Activated CD4-positive, alpha-beta T cell treated with anti-CD3 and anti-CD28 coated beads, Interleukin-2, amount 50 U/mL, for 16 hours (primary cell): ENCODE results near the gene C13orf46.
"Not testable (repeated sequence)": the region's sequence is repeated elsewhere in the genome, so short reads cannot be mapped to it uniquely, and the experiment has no call there.

Experiments used
- DNase-seq: peaks from one replicate; pipeline ENCODE4 v3.0.0-alpha.2; 2020

Gene C13orf46

DNA sequence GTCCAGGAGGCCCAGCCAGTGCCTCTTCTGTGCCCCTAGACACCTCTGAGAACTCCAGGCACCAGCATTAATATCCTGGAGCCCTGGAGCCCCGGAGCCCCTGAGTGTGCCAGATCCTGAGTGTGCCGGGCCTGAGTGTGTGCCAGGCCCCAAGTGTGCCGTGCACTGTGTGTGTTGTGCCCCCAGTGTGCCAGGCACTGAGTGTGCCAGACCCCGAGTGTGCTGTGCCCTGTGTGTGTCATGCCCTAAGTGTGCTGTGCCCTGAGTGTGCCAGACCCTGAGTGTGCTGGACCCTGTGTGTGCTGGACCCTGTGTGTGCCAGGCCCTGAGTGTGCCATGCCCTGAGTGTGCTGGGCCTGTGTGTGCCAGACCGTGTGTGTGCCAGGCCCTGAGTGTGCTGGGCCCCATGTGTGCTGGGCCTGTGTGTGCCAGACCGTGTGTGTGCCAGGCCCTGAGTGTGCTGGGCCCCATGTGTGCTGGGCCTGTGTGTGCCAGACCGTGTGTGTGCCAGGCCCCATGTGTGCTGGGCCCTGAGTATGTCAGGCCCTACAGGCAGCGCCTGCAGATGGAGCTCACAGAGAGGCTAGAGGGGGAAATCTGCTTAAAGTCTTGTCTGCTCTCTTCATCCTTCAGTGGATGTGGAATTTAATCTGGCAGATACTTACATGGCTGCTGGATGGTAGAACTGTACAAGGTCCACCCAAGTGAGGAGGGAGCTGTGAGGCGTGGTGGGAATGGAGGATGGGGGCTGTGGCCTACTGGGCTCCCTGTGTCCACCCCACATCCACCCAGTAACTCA is 53.9 kb downstream of the C13orf46 start:
- DNase-seq: no peak

DNA sequence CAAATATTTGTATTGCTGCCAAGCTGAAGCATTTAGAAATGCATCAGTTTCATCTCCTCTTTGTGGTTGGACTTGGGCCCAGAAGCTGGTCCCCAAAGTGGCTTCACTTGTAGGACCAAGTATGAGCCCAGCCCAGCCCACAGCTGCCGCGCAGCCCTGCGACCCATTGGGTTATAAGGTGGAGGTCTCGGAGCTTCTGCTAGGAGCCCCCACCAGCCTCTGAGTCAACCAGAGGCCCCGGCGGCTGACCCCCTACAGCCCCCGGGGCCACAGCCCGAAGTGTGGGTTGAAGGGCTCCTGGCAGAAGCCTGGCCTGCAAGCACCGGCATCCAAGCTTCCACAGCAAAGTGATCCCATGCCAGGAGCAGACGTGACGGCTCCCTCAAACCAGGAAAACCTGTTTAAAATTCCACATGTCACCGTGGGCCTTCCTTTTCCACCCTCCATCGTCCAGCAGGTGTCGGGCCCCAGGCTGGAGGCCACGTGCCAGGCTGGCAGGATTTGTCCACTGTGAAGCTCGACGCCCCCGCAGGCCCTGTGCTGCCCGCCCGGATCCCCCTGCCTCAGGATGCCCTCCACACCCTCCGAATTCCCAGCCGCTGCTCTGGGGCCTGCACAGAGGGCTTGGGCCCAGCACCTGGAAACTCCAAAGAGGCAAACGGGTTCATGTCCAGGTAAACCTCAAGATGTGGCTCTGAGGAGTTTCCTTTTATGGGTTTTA is 54.7 kb downstream of the C13orf46 start:
- DNase-seq: no peak

DNA sequence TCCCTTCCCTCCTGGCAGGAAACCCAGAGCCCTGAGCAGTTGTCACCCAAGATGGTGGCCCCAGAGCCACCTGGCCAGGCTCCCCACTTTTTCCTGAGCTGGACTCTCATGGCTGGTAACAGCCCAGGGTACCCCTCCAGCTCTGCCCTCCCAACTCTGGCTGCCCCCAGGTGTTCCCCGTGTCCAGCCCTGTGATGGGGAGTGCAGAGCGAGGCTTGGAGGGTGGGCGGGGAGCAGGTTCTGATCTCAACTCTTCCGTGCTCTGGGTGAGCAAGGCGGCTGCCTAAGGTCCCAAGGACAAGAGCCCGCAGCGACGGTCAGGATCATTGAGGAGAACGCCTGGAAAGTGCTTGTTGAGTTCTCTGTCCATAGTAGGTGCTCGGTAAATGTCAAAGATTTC is 55.3 kb downstream of the C13orf46 start:
- no peak for DNase-seq

DNA sequence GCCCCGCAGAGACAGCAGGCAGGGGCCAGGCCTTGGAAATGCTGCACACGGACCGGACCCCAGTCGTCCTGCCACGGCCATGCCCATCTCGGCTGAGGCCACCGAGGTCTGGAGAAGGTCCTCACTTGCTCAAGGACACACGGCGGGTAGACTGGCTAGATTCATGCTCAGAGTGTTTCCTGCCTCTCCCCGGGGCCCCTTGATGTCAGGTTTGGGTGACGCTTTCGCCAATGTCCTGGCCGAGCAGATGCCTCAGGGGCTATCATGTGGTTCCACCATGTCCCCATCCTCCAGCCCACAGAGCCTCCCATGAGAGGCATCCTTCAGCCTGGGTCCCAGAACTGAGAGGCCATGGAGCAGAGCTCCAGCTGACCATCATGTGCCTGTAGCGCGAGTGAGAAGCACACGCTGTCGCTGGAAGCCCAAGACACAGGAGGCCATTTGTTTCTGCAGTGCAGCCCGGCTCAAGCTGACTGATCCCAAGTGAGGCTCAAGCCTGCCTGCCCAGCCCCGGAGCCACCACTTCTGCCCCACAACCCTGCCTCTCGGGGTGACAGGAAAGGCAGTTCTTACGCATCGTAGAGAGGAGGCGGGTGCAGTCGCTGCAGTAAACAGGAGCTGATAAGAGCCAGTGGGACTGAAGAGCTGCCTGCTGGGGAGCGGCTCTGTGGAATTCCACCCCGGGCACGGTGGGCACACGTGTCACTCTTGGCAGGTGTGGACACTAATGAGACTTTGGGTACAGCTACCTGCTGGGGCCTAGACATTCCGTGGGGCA is 56.1 kb downstream of the C13orf46 start:
- no peak for DNase-seq

DNA sequence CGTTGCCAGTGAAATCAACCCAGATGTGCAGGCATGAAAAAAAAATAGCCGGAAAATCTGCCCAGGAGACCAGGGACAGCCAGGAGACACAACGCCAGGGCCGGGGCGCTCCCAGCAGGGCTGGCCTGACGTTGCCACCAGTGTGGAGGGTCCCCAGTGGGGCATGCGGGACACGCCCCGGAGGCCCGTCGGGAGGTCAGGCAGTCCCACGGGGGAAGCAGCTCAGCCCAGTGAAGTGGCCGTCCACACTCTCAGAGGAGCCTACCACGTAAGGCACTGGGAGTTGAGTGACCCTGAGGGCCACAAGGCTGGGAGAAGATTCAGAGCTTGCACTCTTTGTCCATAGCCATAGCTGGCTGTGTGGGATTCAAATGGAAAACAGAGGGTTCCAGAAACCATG is 56.8 kb downstream of the C13orf46 start:
- no peak for DNase-seq

DNA sequence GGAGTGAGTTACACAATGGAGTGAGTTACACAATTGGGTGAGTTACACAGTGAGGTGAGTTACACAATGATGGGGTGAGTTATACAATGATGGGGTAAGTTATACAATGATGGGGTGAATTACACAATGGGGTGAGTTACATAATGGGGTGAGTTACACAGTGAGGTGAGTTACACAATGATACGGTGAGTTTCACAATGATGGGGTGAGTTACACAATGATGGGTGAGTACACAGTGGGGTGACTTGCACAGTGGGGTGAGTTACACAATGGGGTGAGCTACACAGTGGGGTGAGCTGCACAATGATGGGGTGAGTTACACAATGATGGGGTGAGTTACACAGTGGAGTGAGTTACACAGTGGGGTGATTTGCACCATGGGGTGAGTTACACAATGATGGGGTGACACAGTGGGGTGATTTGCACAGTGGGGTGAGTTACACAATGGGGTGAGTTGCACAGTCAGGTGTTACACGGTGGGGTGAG is 57.5 kb downstream of the C13orf46 start:
- DNase-seq: no peak

DNA sequence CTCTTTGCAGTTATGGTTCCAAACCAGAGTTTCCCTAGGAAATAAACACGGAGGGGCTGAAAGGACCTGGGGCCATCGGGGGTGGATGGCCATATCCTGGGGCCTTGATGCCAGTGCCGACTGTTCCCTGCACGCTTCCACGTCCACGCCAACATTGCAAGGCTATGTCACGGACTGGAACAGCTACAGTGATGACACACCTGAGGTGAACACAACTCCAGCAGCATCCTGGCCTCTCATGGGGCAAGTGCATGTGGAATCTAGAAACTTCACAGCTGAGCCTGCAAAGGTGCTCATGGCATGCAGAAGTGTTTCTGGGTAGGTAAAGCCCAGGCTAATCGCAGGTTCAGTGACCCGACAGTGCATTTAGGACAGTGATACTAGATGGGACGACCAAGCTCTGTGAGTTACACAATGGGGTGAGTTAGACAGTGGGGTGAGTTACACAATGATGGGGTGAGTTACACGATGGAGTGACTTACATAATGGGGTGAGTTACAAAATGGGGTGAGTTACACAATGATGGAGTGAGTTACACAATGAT is 58.0 kb downstream of the C13orf46 start:
- no peak for DNase-seq

DNA sequence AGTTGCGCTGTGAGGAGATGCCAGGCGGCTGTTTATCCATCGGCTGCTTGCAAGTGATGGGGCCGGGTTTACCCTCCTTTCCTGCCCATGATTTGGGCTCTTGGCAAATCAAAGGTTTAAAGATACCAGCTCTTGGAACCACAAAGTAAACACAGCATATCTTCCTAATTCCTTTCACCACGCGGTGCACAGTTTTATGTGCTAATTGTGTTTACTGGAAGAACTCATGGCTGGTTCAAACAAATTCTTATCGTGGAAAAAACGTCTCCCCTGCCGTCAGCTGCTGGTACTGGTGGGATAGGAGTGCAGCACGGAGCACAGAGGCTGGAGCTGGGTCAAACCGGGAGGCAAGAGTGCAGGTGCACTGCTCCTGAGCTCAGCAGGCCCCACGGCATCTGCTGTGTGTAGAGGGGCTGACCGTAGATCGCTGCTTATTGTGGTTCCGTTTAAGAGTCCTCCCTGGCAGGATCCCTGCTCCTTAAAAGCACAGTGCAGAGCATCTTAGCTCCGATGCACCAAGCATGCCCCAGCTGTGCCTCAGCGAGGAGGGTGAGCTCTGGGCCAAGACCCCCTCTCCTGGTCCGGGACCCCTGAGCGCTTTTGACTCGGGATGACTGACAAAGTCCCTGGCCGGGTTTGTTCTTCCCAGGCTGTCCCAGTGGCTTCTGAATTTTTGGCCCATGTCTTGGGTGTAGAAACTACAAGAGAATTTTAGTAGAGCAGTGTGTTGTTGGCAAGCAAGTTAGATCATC is 58.7 kb downstream of the C13orf46 start:
- DNase-seq: no peak

DNA sequence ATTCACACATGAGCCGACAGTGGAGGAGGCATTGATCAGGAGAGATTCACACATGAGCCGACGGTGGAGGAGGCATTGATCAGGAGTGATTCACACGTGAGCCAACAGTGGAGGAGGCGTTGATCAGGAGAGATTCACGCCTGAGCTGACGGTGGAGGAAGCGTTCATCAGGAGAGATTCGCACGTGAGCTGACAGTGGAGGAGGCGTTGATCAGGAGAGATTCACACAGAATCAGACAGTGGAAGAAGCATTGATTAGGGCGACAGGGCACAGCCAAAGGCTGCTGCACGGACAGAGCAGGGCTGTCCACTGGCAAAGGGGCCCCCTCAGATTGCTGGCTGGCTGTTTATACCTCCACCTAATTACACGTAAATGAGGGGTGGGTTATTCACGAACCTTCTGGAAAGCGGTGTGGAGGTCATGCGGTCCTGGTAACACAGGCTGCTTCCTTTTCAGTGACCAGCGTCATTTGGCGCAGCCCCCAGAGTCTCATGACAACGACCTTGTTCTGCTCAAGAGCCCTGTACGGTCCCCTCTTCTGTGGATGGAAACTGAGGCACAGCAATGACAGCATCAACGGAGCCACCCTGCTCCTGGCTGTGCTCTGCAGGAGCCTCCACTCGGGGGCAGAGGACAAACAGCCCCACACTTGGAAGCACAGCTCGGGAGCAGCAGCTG is 59.4 kb downstream of the C13orf46 start:
- DNase-seq: no peak

DNA sequence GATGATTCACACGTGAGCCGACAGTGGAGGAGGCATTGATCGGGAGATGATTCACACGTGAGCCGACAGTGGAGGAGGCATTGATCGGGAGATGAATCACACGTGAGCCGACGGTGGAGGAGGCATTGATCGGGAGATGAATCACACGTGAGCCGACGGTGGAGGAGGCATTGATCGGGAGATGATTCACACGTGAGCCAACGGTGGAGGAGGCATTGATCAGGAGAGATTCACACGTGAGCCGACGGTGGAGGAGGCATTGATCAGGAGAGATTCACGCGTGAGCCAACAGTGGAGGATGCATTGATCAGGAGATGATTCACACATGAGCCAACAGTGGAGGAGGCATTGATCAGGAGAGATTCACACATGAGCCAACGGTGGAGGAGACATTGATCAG is 60.0 kb downstream of the C13orf46 start:
- not testable (repeated sequence) for DNase-seq

DNA sequence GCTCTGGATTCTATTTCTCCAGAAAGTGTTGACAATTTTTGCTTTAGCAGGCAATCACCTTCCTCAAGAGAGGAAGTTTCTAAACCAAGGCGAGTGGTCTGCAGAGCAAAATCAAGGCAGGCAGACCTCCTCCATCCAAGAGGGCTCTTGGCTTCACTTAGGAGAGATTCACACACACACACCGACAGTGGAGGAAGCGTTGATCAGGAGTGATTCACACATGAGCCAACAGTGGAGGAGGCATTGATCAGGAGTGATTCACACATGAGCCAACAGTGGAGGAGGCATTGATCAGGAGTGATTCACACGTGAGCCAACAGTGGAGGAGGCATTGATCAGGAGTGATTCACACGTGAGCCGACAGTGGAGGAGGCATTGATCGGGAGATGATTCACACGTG is 60.5 kb downstream of the C13orf46 start:
- DNase-seq: not testable (repeated sequence)

DNA sequence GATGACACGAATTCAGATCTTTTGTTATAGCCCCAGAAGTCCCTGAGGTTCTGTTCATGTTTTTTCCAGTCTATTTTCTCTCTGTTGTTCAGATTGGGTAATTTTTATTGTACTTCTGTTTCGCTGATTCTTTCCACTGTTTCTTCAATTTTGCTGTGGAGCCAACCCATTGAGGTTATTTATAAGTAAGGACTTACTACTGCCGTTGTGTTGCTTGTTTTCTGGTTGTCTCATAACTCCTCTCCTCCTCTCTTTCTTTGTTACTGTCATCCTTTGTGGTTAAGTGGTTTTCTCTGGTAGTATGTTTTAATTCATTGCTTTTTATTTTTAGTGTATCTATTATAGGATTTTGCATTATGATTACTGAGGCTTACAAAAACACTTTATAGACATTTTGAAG is 61.3 kb downstream of the C13orf46 start:
- no peak for DNase-seq

DNA sequence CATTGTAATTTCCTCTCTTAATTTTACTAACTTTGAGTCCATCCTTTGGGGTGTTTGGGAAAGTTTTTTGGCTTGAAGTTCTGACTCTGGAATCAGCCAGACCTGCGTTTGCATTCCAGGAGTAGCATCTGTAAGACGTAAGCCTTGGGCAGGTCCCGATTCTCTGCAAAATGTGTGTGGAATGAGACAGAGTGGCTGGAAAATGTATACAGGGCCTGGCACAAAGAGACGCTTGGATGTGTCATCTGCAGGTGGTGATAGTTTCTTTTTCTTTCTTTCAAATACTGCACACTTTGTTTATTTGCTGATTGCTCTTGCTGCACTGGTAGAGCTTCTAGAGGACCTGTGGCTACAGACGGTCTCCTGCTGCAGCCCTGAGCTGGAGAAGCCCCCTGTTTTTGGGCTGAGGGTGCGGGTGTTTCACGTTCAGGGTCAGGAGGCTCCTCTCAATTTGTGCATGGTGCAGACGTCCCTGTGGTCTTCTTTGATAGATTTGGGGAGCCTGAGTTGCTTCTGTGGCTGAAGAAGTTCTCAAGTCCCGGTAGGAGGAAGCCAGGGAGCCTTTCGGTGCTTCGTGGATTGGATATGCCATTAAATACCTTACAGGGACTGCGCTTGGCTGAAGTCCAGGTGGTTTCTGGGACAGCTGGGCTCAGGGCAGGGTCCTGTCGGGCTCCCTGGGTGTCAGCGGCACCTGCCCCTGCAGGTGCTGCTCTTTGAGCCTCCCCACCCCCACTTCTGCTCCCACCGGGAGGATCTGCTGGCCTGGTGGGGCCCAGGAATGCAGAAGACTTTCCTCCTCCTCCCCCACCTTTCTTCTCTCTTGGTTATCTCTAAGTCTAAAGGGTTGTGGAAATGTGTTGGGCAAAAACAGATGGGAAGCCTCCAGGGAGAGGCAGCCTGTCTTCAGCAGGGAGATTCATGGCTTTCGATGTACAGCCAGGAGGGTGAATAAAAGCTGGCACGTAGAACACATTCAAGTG is 66.0 kb downstream of the C13orf46 start:
- DNase-seq: no peak

DNA sequence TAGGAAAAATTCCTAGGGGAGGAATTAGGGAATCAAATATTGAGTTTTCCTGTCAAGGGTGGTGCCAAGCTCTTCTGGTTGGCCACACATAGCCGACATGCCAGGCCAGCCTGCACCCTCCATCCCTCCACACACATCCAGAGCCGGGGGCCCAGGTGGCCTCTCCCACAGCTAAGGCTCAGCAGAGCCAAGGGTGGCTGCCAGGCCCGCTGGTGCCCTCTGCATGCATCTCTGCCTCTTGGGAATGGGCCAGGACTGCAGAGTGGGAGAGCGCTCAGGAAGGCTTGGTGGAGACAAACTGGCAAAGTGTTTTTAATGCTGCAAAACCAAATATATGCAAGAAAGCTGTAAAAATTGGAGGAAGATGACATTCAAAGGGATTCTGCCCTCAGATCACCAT is 67.3 kb downstream of the C13orf46 start:
- DNase-seq: no peak

DNA sequence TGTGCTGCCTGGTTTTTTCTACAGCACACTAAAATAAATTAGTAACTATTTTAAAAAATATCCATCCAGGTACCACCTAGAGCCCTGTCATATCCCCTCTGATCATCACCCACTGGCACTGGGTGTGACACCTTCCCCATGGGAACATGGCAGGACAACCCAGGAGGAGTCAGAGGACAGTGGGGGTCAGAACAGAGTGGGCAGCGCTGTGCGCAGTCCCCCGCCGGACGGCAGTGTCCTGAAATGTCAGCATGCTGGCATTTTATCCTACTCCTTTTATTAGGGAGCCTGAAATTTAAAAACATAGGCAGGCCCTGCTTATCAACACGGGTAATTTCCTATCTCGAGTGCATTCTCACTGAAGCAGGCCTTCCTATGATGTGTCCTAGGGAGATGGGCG is 67.9 kb downstream of the C13orf46 start:
- DNase-seq: no peak

DNA sequence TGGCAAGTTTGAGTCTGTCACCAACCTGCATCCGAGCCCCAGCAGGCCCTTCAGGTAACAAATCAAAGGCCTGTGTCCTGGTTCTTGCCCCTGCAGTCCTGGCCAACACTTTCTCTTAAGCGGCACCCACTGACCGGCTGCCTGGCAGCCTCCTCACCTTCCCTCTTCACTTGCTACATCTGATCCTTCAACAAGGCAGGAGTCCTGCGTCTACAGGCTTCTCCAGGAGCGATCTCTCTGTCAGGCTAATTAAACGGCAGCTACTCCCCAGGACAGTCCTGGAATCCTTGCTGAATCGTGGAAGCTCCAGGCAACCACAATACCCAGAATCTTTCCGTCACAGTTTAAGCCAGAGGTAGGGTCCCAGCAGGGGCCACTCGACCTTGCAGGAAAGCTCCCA is 68.9 kb downstream of the C13orf46 start:
- no peak for DNase-seq

DNA sequence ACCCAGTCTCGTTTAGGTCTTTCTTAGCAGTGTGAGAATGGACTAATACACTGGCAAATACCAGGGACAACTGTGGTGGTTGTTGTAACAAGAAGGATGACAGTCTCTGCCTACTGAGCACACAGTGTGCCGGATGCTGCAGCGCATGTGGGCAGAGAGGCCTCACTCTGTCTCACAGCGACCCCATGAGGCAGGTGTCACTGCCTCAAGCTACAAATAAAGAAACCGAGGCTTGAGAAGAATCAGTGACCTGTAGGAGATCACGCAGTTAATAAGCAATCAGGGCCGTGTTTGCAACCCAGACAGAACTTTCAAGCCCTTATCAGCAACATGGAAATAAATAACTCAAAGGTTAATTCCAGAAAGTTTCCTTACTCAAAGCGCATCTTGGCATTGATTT is 69.5 kb downstream of the C13orf46 start:
- peak; percentile 9 for DNase-seq

DNA sequence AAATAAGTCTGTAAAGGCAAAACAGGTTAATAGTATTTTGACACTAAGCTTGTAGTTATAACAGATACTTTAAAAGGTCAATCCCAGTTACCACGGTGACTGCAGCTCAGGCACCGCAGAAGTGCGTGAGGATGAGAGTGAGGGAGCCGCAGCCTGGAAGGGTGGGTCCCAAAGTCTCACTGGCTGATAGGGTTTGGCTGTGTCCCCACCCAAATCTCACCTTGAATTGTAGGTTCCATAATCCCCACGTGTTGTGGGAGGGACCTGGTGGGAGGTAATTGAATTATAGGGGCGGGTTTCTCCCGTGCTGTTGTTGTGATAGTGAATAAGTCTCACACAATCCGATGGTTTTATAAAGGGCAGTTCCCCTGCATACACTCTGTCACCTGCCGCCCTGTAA is 70.0 kb downstream of the C13orf46 start:
- DNase-seq: no peak
